ENCODE data around the gene TBX18.

GRCh38 chr6:84728602-84729001 lies 35.8 kb downstream of the TBX18 start:
- TF ChIP-seq POLR2A (IDR thresholded peaks at IDR 0.05) (no peak), CTCF (IDR thresholded peaks at IDR 0.05 in 8 of 11, conservative IDR thresholded peaks at IDR 0.05 in 3 of 11) (no peak), POLR2AphosphoS5 (IDR thresholded peaks at IDR 0.05) (no peak)
